Stomach (tissue), 9 donors: ENCODE data around the gene FGD3. TPM values are rescaled to one million over a fixed set of nuclear protein-coding genes. Genes with fewer than 3 reads are reported as not detected.

Experiments
- DNase-seq, 2 donors: peaks; one replicate each; pipeline versions ENCODE4 v3.0.0 to v3.0.0-alpha.2; 2013 to 2019
- H3K27ac ChIP-seq, 5 donors: fragments of 200-600 bp in 4 of 5; sonication (generic) in 4 of 5; one replicate each; pipeline ENCODE4 v1.5.1; 2013 to 2019; ENCODE audit warnings: mild to moderate bottlenecking in 1 of 5, moderate library complexity in 1 of 5
- H3K27me3 ChIP-seq, 3 donors: fragments of 200-600 bp; sonication (generic); one replicate each; pipeline ENCODE4 v1.5.1; 2017 to 2019; ENCODE audit warnings: mixed run types in 1 of 3
- H3K36me3 ChIP-seq, 4 donors: fragments of 200-600 bp; sonication (generic); 1 replicate in 3 of 4; 2 replicates in 1 of 4; pipeline ENCODE4 v1.5.1; 2016 to 2019
- H3K4me1 ChIP-seq, 4 donors: fragments of 200-600 bp; sonication (generic); one replicate each; pipeline ENCODE4 v1.5.1; 2016 to 2019
- H3K4me3 ChIP-seq, 4 donors: fragments of 200-600 bp; sonication (generic) in 3 of 4; one replicate each; pipeline ENCODE4 v1.5.1; 2016 to 2019; ENCODE audit warnings: mild to moderate bottlenecking in 1 of 4
- H3K9me3 ChIP-seq, 4 donors: fragments of 200-600 bp; sonication (generic); one replicate each; pipeline ENCODE4 v1.5.1; 2016 to 2019
- EP300 ChIP-seq: sonication (generic); formaldehyde crosslinking; IDR thresholded peaks from one replicate; pipeline ENCODE4 v1.6.1; 2017; ENCODE audit warnings: antibody characterized with exemption
- POLR2A ChIP-seq, 4 donors: fragments of 450-650 bp; IDR thresholded peaks; one replicate each; pipeline ENCODE4 v1.6.1; 2016; ENCODE audit warnings: antibody characterized with exemption in 4 of 4, control low read depth in 2 of 4, mild to moderate bottlenecking in 1 of 4, moderate library complexity in 1 of 4
- POLR2AphosphoS5 ChIP-seq, 3 donors: sonication (generic); formaldehyde crosslinking; IDR thresholded peaks; one replicate each; pipeline ENCODE4 v1.6.1; 2016; ENCODE audit warnings: antibody characterized with exemption in 3 of 3
- WGBS, 5 donors: extraction: QIAGEN DNeasy Blood & Tissue Kit in 3 of 5; methylation state at CpG; one replicate each; pipeline versions ENCODE4 v1.1.5 to v1.1.7; 2013 to 2018; 5-methylcytosine and 5-hydroxymethylcytosine counted together
- intact Hi-C: fragments of 100-400 bp; cut with DNase I; formaldehyde crosslinking; loops from one replicate; pipeline ENCODE4 v1.15.1; 2023; ENCODE audit warnings: low total_unique reads
- polyA plus RNA-seq, 3 donors: library from polyadenylated mRNA; stranded (reverse); fragments of 200-250 nt; gene quantifications; one replicate each; pipeline ENCODE4 v1.2.3, GENCODE V29; 2013
- total RNA-seq, 5 donors: library from RNA; depleted of rRNA; stranded (reverse); fragments of >200 nt; gene quantifications; one replicate each; pipeline versions ENCODE4 v1.1.0 to v1.2.3, GENCODE V29; 2014 to 2016
- TF ChIP-seq, protein P1 (sequence below), 7 experiments: fragments of 450-650 bp in 4 of 7; fragments of 200-600 bp in 3 of 7; sonication (generic) in 3 of 7; IDR thresholded peaks; one replicate each; pipeline ENCODE4 v1.5.1; 2016 to 2019; ENCODE audit warnings: antibody characterized with exemption in 7 of 7, control low read depth in 2 of 7, mild to moderate bottlenecking in 1 of 7
- donor health status: healthy with polysubstance abuse.
- donor health status: Bipolar disorder and iron deficiency.
- donor health status: healthy.

FGD3 gene
- total and polyA plus RNA-seq, 8 donors: 1.7 to 8.8 (median 2.4) TPM

DNA sequence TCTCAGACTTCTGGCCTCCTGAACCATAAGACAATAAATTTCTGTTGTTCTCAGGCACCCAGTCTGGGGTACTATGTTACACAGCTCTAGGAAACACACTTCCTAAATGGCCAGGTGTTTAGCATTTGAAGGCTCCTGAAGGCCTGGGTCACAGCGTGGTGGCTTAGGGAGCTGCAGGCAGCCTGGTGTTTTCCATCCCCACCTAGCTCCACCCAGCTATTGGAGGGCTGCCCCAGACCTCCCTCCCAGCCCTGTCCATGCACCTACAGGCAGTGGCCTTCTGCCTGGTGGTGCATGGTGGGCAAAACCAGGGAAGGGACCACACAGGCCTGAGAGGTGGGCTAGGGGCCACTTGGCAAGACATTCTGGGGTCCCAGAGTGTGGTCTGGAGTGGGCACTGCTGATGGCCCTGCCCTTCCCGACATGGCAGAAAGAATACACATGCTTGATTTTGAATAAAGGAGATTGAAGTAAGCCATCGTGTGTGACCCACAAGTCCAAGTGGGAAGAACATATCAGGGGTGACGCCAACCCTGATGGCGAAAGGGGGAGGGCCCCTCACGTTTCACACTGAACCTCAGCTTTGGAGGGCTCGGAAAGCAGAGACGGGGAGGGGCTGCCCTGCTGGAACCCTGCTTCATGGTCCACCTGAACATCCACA is 109.8 kb downstream of the FGD3 start:
- DNase-seq: peak in 1 of 2 donors; percentile 39
- Histone ChIP-seq H3K4me1 (peaks cover 38 to 53% (median 44%) of the 10 kb centered on the region in 4 donors), H3K4me3 (no peak overlapping the region), H3K27ac (peak overlapping the region in 2 of 5 donors; percentile 80 to 81), H3K27me3 (no peaks in the 10 kb centered on the region), H3K9me3 (no peaks in the 10 kb centered on the region), H3K36me3 (no peaks in the 10 kb centered on the region)
- 74 to 86% (median 81%) methylated on average over 7 to 8 of the region's 8 CpGs for WGBS, 5 donors
- TF ChIP-seq, protein P1, sequence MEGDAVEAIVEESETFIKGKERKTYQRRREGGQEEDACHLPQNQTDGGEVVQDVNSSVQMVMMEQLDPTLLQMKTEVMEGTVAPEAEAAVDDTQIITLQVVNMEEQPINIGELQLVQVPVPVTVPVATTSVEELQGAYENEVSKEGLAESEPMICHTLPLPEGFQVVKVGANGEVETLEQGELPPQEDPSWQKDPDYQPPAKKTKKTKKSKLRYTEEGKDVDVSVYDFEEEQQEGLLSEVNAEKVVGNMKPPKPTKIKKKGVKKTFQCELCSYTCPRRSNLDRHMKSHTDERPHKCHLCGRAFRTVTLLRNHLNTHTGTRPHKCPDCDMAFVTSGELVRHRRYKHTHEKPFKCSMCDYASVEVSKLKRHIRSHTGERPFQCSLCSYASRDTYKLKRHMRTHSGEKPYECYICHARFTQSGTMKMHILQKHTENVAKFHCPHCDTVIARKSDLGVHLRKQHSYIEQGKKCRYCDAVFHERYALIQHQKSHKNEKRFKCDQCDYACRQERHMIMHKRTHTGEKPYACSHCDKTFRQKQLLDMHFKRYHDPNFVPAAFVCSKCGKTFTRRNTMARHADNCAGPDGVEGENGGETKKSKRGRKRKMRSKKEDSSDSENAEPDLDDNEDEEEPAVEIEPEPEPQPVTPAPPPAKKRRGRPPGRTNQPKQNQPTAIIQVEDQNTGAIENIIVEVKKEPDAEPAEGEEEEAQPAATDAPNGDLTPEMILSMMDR (IDR thresholded peaks at IDR 0.05): no peak
- TF ChIP-seq EP300: no peak
- TF ChIP-seq POLR2AphosphoS5 (IDR thresholded peaks at IDR 0.05): no peak
- no peak for TF ChIP-seq POLR2A (IDR thresholded peaks at IDR 0.05)
- intact Hi-C loops: no loop called here

DNA sequence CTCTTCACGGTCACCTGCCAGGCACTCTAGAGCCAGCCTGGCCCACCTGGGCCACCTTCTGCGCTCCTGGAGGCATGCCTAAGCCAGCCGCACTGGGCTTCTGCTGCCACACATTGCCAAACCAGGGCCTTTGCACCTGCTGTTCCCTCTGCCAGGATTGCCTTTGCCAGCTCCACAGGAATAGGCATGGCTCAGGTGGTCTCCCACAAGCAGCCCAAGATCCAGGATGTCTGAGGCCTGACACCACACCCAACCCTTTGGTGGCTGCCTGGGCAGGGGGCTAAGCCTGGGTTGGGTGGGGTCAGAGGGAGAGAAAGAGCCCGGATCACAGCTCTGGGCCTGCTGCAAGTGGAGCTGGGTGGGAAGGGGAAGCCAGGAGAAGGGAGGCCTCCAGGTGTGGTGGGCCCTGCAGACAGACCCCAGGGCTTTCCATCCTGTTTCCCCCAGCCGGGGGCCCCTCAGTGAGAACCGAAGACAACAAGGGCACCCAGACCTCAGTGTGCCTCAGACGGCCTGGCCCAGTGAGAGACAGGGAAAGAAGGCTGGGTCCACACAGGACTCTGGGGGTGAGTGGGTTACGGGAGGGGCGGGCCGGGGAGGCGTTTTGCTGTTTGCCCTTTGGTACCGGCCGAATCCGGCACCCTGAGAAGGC is 110.5 kb downstream of the FGD3 start:
- no peak for DNase-seq
- H3K4me1 ChIP-seq: peaks cover 38 to 60% (median 46%) of the 10 kb centered on the region in 4 donors
- H3K27ac ChIP-seq: peak overlapping the region in 4 of 5 donors; percentile 28 to 81 (median 74)
- intact Hi-C loops: no loop called here
- no peaks in the 10 kb centered on the region for H3K27me3 ChIP-seq
- no peak for TF ChIP-seq POLR2AphosphoS5 (IDR thresholded peaks at IDR 0.05)
- TF ChIP-seq POLR2A (IDR thresholded peaks at IDR 0.05): no peak
- no peak for TF ChIP-seq EP300
- TF ChIP-seq, protein P1 (IDR thresholded peaks at IDR 0.05): no peak
- H3K36me3 ChIP-seq: no peaks in the 10 kb centered on the region
- WGBS, 5 donors: 37 to 57% (median 54%) methylated on average over 10 to 14 of the region's 14 CpGs
- H3K9me3 ChIP-seq: no peaks in the 10 kb centered on the region
- H3K4me3 ChIP-seq: peak overlapping the region in 3 of 4 donors; percentile 58 to 65 (median 59)

DNA sequence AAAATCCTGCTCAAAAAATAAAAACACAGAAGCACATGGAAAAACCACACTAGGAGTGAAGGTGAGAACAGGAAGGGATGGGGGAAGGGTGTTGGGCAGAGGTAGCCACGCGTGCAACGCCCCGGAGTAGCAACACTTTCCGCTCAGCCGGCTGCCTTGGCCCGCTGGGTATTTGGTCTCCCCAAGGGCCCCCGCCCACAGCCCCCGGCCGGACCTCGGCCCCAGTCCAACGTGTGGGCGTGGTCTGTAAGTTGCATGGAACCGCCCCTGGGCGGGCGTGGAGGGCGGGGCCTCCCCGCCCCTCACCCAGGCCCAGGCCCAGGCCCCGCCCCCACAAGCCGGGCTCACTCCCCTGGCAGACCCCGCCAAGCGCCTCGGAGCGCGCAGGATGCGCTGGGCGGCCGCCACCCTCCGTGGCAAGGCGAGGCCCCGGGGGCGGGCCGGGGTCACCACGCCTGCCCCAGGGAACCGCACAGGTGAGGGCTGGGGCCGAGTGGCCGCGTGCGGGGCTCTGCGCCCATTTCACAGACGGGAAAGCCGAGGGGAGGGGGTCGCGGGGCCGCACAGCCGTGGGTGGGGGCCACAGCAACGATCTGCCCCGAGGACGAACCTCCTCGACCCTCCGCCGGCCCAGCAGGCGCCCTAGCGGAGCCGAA is 111.2 kb downstream of the FGD3 start, which contains the start of gene SUSD3:
TSS of gene SUSD3 (plus strand) at position 347 of the 656 bp plus-strand sequence. CDS start at position 389, 42 bp downstream.
- peak within 1 kb of the TSS; percentile 55 to 65 (median 58) for H3K4me3 ChIP-seq
- H3K27me3 ChIP-seq: no peaks in the 10 kb centered on the region
- no peaks in the 10 kb centered on the region for H3K9me3 ChIP-seq
- WGBS, 5 donors: 0 to 2% (median 2%) methylated on average over 22 to 55 of the region's 55 CpGs
- no peak for TF ChIP-seq POLR2AphosphoS5 (IDR thresholded peaks at IDR 0.05)
- TF ChIP-seq, protein P1 (IDR thresholded peaks at IDR 0.05): no peak
- no peak for TF ChIP-seq EP300
- no peak for TF ChIP-seq POLR2A (IDR thresholded peaks at IDR 0.05)
- peaks cover 38 to 65% (median 48%) of the 10 kb centered on the region in 4 donors for H3K4me1 ChIP-seq
- H3K36me3 ChIP-seq: no peaks in the 10 kb centered on the region
- peak; percentile 76 to 89 for DNase-seq
- H3K27ac ChIP-seq: peak within 1 kb of the TSS; percentile 39 to 81 (median 69)
- intact Hi-C loops: no loop called here

DNA sequence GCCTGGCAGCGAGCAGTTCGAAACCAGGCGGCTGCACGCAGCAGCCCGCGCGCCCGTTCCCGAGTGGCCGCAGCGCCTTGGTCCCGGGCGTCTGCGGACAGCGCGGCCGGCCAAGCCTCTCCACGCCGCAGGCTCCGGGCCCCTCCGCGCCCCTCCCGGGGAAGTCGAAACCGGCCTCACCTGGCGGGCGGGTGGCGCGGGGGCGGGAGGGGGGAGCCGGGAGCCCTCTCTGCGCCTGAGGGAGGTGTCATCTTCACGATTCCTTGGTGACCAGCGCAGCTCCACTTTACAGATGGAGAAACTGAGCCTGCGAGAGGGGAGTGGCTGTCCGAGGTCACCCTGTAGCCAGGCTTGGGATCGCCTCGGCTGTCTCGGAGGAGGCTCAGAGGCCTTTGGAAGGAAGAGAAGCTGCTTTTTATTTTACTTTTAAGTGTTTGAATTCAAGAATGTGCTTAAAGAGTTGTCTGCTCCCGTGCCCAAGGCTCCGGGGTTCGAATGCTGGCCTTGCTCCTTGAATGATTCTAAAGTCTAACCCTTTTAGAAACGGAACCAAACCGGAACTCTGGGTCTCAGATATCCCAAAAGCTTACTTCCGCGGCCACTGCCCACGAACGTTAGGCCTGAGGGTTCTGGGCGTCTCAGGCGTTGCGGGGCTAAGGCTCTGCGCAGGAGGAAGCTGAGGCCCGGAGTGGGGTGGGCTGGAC is 111.8 kb downstream of the FGD3 start:
- no peaks in the 10 kb centered on the region for H3K9me3 ChIP-seq
- TF ChIP-seq EP300 (no peak), POLR2A (IDR thresholded peaks at IDR 0.05) (no peak), POLR2AphosphoS5 (IDR thresholded peaks at IDR 0.05) (no peak)
- TF ChIP-seq, protein P1 (IDR thresholded peaks at IDR 0.05): no peak
- intact Hi-C loops: no loop called here
- H3K36me3 ChIP-seq: no peaks in the 10 kb centered on the region
- peaks cover 38 to 69% (median 49%) of the 10 kb centered on the region in 4 donors for H3K4me1 ChIP-seq
- peak overlapping the region; percentile 39 to 81 (median 69) for H3K27ac ChIP-seq
- H3K27me3 ChIP-seq: no peaks in the 10 kb centered on the region
- 27 to 57% (median 40%) methylated on average over 19 to 53 of the region's 53 CpGs for WGBS, 5 donors
- H3K4me3 ChIP-seq: peak overlapping the region; percentile 55 to 65 (median 58)
- DNase-seq: peak; percentile 24 to 34
